GM12875 (cell line): ENCODE data around the gene SDR42E2.

ENCODE experiments used
- H3K4me3 ChIP-seq: one replicate; pipeline ENCODE4 v1.5.1; 2011; ENCODE audit warnings: low read depth, low read length, control low read depth
- TF ChIP-seq, protein P1 (sequence below): IDR thresholded peaks from 2 replicates; pipeline ENCODE4 v1.5.1; 2011; ENCODE audit warnings: low read depth, mild to moderate bottlenecking, control low read depth, inconsistent platforms, low read length, moderate library complexity, borderline replicate concordance; ENCODE audit not compliant: insufficient read depth

Gene SDR42E2

GRCh38 chr16:22184615-22184968 lies 22.3 kb downstream of the SDR42E2 start:
- TF ChIP-seq, protein P1, sequence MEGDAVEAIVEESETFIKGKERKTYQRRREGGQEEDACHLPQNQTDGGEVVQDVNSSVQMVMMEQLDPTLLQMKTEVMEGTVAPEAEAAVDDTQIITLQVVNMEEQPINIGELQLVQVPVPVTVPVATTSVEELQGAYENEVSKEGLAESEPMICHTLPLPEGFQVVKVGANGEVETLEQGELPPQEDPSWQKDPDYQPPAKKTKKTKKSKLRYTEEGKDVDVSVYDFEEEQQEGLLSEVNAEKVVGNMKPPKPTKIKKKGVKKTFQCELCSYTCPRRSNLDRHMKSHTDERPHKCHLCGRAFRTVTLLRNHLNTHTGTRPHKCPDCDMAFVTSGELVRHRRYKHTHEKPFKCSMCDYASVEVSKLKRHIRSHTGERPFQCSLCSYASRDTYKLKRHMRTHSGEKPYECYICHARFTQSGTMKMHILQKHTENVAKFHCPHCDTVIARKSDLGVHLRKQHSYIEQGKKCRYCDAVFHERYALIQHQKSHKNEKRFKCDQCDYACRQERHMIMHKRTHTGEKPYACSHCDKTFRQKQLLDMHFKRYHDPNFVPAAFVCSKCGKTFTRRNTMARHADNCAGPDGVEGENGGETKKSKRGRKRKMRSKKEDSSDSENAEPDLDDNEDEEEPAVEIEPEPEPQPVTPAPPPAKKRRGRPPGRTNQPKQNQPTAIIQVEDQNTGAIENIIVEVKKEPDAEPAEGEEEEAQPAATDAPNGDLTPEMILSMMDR = no peak
- no peak overlapping the region for H3K4me3 ChIP-seq

GRCh38 chr16:22186517-22186916 lies 24.2 kb downstream of the SDR42E2 start:
- TF ChIP-seq, protein P1 = peak; percentile 34; the same call in 1 of the 2 replicates
- no peak overlapping the region for H3K4me3 ChIP-seq

GRCh38 chr16:22188267-22188594 lies 25.9 kb downstream of the SDR42E2 start:
- TF ChIP-seq, protein P1 = no peak
- H3K4me3 ChIP-seq = no peak overlapping the region

DNA sequence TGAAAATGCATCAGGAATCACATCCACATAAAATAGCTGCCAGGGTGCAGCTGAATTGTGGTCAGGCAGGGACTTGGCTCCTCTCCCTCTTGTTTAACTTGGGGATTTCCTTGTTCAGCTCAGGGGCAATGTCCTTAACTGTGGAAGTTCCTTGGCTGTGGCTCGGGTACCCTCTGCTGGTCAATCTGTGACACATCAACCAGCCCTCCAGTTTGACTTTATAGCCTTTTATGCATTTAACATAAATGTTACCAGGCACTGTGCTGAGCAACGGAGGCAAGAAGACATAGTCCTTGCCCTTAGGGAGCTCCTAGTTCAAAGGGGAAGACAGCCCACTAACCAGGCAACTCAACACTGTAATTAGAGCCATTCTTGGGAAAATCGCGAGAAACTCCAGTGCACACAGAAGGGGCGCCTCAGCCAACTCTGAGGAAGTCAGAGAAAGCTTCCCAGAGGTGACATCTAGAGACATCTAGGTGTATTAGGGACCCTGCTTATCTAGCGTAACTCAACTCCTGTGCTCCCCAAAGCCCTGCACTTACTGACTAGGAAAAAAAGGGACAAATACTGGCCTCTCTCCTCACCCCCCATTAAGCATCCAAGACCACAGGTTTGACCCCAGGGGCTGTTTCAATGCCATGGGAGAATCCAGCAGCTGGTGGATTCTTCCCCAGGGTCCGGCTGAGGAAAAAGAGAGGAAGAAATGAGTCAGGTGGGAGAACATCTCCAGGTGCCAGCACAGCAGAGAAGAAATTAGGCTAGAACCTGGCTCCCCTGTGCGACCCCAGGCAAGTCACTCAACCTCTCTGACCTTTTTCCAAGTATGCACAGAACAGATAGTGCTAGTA lies 26.5 kb downstream of the SDR42E2 start:
- TF ChIP-seq, protein P1 = peak; percentile 79
- H3K4me3 ChIP-seq = no peak overlapping the region

DNA sequence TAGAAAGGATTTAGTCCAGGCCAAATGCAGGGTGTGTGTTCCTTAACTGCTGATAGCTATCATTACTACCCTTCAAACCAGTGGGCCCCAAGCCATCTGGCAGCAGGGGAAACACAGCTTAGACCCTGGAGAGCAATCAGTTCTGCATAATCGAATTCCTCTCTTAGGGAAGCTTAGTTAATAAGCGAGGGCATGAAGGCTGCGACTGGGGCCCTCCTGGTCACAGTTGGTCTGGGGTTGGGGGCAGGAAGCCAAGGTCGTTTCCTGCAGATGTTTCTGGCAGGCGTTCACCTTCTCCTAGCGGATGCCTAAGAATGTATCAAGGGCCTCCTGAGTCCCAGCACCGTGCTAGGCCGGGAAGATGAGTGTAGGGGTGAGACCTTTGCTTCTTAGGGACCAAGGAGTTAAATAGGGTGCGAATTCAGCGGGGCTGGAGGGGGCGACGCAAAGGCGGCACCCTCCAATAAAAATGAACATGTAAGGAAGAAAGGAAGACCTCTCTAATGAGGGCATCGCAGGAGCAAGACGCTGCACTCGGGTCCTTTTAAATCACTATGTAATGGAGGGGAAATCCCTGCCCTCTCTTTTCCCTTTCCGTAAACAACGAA lies 27.3 kb downstream of the SDR42E2 start:
- TF ChIP-seq, protein P1 = no peak
- peak overlapping the region; percentile 53 for H3K4me3 ChIP-seq

- TF ChIP-seq, protein P1 = no peak
These were observed 27.9 kb downstream of the SDR42E2 start for GRCh38 chr16:22190081-22190775.

More at GRCh38 chr16:22190081-22190775, 27.9 kb downstream of the SDR42E2 start:
- H3K4me3 ChIP-seq = peak overlapping the region; percentile 53
